Choroid plexus epithelial cell (primary cell): ENCODE data around the gene HPCAL1.

Experiments used
- DNase-seq: peaks from one replicate; pipeline ENCODE4 v3.0.0-alpha.2; 2010; ENCODE audit warnings: low read depth
- H3K4me3 ChIP-seq: 2 replicates; pipeline ENCODE4 v1.5.1; 2011; ENCODE audit warnings: low read depth, mild to moderate bottlenecking, control low read depth, low read length, moderate library complexity
- TF ChIP-seq, protein P1 (sequence below): conservative IDR thresholded peaks from 2 replicates; pipeline ENCODE4 v1.5.1; 2011; ENCODE audit warnings: low read depth, mild to moderate bottlenecking, control low read depth, inconsistent platforms, low read length, moderate library complexity

HPCAL1 gene

DNA sequence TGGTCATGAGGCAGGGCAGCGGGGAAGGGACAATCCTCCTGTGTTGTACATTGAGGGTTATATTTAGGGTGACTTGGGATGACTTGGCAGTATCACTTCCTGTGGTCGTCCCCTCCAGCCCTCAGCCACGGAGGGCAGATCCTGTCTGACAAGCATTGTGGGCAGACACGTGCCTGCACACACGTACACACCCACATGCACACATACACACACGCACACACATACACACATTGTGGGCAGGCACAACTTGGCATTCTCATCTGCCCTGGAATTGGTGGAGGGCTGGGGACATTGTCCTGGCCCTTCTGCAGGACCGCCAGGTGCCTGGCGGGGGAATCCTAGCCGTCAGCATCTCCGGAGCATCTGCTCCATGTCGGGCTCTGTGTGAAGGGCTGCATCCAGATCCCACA, 97.9 kb downstream of the HPCAL1 start:
- DNase-seq: no peak
- TF ChIP-seq, protein P1, sequence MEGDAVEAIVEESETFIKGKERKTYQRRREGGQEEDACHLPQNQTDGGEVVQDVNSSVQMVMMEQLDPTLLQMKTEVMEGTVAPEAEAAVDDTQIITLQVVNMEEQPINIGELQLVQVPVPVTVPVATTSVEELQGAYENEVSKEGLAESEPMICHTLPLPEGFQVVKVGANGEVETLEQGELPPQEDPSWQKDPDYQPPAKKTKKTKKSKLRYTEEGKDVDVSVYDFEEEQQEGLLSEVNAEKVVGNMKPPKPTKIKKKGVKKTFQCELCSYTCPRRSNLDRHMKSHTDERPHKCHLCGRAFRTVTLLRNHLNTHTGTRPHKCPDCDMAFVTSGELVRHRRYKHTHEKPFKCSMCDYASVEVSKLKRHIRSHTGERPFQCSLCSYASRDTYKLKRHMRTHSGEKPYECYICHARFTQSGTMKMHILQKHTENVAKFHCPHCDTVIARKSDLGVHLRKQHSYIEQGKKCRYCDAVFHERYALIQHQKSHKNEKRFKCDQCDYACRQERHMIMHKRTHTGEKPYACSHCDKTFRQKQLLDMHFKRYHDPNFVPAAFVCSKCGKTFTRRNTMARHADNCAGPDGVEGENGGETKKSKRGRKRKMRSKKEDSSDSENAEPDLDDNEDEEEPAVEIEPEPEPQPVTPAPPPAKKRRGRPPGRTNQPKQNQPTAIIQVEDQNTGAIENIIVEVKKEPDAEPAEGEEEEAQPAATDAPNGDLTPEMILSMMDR: no peak

DNA sequence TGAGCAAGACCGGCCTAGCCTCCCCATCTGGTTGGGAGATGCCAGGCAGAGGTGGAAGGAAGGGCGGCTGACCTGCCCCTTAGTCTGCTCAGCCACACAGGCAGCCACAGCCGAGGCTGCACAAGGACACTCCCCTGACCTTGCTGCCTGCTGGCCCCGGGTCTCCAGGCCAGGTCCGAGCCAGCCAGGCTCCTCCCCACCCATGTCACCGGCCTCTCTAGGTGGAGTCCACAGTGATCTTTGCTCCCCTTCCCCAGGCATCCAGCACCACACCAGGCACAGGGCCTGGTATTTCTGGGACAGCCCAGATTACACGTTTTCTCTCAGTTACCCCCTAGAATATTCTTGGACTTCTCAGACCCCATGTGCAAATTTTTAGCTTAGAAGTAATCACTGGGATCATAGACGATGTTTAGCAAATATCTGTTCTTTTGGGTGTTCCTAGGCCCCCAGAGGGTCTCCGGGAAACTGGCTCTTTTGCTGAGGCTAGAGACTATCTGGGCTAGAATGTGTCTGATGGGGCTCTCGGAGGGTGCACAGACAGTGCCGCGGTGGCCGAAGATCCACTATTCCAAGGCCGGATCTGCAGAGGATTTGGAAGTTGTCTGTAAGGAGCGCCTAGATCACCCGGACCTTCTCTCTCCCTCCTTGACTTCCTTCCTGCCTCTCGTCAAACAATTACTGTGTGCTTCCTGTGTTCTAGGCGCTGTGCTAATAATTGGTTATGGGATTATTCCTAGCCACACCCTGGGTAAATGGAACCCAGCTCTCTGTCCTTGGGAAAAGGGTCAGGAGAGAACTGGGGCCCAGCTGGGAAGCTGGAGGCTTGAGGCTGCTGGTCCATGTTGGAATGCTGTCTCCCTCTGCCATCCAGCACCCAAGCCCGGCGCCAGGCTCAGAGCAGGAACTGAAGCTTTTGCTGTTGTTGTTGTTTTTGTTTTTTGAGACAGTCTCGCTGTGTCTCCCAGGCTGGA, 98.6 kb downstream of the HPCAL1 start:
- no peak for DNase-seq
- no peak overlapping the region for H3K4me3 ChIP-seq
- TF ChIP-seq, protein P1: no peak

More for the DNA sequence above, 97.9 kb downstream of the HPCAL1 start:
- no peak overlapping the region for H3K4me3 ChIP-seq

DNA sequence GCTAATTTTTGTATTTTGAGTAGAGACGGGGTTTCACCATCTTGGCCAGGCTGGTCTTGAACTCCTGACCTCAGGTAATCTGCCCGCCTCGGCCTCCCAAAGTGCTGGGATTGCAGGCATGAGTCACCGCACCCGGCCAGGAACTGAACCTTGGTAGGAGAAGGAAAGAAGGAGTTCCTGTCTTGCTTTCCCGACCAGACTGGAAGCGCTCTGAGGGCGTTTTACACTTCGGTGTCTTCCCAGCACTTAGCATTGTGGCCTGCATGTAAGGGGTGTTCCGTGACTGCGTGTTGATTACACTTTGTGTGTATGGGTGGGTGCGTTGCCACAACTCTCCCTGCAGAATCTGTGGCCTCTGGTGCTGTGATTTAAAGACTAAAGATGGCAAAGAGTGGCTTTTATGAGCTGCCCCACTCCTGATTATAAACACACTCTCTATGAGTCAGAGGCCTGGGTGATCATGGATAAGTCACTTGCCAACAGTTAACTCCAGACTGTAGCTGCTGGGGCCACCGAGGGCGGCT, 99.4 kb downstream of the HPCAL1 start:
- no peak overlapping the region for H3K4me3 ChIP-seq
- DNase-seq: no peak
- TF ChIP-seq, protein P1: no peak

DNA sequence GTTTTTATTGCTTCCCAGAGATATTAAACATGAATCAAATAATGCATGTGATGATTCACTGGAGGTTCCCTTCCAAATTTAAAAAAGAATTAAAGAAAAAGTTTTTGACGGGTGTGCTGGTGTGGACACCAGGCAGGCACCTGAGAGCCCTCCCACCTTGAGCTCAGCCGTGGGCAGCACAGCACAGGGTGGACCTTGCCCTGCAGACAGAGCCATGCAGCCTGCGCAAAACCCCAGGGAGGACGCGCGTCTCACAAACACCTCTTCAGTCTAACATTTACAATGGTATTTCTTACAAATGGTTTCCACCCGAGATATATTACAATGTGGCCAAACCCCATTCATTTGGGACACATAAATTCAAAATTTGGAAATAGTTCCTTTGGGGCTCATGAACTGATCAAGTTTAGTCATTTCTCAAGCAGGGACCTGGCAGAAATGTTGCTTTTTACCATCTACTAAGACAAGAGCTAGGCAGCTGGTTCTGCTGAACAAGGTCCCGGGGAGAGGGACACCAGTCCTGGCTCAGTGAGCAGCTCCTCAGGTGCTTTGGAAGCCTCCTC, 100.0 kb downstream of the HPCAL1 start:
- H3K4me3 ChIP-seq: no peak overlapping the region
- TF ChIP-seq, protein P1: no peak
- no peak for DNase-seq

DNA sequence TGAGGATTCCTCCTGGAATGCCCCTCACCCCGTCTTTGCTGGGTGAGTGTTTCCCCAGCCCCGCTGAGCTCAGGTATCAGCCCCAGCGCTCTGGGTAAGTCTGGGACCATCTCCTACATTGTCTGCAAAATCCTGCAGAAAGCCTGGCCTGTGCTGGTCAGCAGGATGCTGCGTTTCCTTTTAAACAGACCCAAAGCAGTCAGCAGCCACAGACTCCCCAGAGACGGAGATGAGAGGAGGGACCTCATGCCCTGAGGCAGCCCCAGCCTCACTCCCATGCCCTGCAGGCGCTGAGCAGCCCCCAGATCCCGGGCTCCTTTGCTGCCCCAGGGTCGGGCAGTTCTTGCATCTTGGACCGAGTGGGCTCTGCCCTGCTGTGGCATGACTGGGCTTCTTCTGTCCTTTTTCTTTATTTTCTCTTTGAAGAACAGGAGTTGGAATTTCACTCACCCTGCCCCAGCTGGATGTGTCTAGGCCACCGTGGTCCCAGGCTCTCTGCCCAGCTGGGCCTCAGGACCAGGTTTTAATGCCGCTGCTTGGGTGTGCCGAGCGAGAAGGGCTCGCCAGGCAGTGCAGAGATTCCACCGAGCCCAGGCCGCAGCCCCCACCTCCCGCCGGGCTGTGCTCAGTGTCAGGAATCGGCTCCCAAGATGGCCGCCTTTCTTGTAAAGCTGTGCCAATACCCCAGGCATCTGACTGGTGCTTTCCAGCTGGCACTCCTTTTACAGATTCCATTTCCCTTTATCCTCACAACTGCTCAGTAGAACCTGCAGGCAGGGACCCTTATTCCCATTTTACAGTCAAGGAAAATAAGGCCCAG, 101.8 kb downstream of the HPCAL1 start:
- no peak overlapping the region for H3K4me3 ChIP-seq
- DNase-seq: no peak
- TF ChIP-seq, protein P1: no peak

DNA sequence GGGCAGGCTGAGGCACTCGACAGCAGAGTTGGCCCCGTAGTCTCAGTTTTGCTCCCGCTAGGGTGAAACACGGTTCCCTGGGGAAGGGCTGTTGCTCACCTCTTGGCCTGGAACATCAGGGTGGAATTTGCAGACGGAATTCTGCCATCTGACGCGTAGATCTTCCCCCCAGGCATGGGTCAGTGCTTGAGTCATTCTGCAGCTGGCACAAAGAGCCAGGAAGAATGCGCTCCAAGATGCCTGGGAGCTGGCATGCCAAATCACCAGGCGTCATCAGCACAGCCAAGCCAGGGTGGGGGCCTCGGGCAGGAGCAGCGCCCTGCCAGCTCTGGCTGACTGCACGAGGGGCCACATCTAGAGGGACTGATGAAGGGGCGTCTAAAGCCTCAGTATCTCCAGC, 102.7 kb downstream of the HPCAL1 start:
- no peak overlapping the region for H3K4me3 ChIP-seq
- DNase-seq: peak; percentile 30
- TF ChIP-seq, protein P1: no peak
